Measurements from ENCODE around the gene TAOK3.
"Not testable (repeated sequence)": the region's sequence is repeated elsewhere in the genome, so short reads cannot be mapped to it uniquely, and the experiment has no call there.

Gene TAOK3

DNA sequence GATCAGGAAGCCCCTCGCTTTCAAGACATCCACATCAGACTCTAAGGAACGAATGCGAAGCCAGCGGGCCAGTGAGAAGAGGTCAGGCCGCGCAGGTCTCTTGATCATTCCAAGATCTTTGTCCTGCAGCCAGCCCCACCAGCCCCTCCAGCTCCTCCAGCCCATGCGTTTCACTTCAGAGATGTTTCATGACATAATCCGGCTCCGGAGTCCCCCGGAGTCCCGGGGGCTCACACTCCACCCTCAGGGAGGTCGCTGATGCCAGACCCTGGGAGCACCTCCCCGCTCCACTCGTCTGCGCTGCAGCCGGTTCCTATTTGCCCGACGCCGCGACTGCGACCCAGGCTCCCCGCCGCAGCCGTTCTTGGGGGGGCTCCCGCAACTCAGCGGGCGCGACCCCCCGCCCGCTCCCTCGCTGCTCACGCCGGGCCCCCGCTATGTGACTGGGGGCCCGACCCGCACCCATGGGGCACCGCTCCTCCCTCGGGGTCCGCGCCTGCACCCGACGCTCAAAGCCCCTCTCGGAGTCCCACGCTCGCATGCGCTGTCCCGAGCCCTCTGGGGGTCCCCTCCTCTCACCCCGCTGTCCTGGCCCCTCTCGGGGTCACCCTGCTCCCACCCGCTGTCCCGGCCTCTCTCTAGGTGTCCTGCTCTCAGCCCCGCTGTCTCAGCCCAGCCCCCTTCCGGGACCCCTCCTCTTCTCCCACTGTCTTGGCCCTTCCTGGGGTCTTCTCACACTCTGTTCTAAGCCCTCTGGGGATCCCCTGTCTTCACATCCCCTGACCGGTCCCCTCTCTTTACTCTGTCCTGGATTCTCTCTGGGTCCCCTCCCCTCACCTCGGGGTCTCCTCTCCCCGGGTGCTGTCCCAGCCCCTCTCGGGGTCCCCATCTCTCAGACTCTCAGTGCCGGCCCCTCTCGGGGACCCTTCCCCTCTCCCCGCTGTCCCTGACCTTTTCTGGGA is 1.1 kb downstream of the TAOK3 start:
- no peak for DNase-seq

- no peak for DNase-seq
These were observed 2.1 kb downstream of the TAOK3 start for GRCh38 chr12:118370601-118371000.

DNA sequence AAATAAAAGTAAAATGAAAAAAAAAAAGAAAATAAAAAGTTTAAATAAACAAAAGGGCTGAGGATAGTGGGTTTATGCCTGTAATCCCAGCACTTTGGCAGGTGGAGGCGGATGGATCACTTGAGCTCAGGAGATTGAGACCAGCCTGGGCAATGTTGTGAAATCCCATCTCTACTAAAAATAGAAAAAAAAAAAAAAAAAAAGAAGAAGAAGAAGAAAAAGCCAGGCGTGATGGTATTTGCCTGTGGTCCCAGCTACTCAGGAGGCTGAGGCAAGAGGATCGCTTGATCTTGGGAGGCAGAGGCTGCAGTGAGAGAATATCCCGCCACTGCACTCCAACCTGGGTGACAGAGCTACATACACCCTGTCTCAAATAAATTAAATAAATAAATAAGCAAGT is 3.9 kb downstream of the TAOK3 start:
- no peak for DNase-seq

DNA sequence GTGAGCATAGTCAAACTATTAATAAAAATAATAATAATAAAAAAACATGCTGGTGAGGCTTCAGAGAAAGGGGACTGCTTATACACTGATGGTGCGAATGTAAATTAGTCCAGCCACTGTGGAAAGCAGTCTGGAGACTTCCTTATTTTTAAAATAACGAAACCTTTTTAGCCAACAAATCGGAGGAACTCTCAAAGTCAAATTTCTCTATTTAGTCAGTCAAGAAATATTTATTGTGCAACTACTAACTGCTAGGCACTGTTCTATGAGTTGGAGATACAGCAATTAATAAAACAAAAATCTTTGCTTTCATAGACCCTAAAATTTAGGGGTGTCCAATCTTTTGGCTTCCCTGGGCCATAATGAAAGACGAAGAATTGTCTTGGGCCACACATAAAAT is 10.8 kb downstream of the TAOK3 start:
- DNase-seq, result no peak

GRCh38 chr12:118361092-118361404 is 11.7 kb downstream of the TAOK3 start:
- no peak for DNase-seq

- DNase-seq, result no peak
These were observed 13.2 kb downstream of the TAOK3 start for GRCh38 chr12:118359541-118359915.

DNA sequence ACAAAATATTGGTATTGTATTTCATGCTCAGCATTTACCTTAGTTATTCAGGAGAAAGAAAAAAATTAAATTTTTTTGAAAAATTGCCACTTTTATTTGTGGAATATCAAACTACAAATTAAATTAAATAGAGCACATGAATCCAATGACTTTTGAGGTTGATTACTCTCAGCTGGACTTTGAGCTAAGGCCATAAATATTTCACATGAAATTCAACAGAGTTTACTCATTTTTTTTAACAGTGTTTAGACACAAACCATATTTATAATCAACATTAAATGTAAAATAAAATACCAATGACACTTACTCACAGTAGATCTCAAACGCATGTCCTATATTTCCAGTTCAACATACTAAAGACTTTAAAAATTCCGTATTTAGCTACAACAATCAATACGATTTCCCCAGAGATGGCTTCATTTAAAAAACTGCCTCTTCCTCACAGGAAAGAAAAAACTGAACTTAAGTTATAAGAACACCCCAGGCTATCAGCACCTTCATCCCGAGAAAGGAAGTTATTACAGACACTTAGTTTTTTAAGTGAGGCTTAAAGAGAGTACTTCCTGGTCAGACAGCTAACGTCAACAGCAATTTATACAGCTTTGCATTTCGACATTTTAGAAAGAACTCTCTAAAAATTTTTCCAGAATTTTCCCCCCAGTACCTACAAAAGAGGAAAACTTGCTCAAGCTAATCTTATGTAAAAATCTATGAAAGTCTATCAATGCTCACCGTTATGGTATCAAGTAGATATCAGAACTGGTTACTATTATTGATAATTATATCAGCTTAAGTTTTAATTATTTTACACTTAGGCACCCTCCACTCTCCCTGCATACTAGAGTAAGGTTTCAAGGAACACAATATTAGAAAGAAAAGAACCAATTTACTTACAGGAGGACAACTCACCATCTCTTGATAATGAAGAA is 13.8 kb downstream of the TAOK3 start:
- DNase-seq, result no peak

- no peak for DNase-seq
These were observed 14.7 kb downstream of the TAOK3 start for GRCh38 chr12:118358008-118358359.

DNA sequence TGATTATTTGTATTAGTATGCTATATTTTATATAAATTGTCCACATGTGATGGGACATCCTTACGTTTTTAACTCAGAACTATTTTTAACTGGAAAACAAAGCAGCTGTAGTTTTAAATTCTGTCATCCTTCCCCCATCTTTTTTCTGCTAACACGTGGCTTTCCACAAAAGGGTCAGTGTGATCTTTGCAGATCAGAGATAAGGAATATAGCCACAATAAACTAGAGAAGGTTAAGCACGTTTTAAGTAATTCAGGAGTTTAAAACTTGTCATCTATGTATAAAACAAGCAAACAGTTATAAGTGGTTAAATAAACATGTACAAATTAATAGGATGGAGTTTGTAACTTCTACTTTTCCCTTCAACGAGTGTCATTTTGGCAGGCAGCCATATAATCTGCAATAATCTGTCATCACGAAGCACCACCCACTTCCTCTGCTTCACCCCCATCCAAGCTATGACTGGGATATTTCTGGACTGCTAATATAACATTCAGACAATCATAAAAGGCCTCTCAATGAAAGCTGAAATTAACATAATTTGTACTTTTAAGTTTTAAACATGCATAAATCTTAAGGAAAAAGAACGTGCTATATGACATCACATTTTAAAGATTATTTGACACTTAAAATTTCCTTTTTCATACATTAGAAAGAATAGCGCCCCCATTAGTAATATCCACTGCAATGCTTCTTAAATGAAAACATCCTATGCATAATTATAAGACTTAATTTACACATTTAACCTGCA is 15.3 kb downstream of the TAOK3 start:
- peak; percentile 57 for DNase-seq

- no peak for DNase-seq
These were observed 15.9 kb downstream of the TAOK3 start for GRCh38 chr12:118356809-118357256.

DNA sequence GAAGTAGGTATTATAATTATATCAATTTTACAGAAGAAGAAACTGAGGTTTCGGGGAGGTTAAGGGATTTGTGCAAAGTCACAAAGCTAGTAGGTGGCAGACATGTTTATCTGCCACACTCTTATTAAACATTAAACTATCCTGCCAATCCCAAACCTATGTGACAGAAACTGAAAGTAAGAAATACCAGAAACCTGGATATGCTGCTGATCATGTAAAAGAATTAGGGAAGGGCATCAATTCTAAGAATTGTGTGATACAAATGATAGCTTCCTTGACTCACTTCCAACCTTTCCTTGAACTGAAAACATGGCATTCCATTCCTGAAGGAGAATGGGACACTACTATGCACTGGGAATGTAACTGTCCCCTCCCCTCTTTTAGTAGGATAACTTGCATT is 16.9 kb downstream of the TAOK3 start:
- DNase-seq, result no peak

- no peak for DNase-seq
These were observed 17.8 kb downstream of the TAOK3 start for GRCh38 chr12:118354903-118355302.

DNA sequence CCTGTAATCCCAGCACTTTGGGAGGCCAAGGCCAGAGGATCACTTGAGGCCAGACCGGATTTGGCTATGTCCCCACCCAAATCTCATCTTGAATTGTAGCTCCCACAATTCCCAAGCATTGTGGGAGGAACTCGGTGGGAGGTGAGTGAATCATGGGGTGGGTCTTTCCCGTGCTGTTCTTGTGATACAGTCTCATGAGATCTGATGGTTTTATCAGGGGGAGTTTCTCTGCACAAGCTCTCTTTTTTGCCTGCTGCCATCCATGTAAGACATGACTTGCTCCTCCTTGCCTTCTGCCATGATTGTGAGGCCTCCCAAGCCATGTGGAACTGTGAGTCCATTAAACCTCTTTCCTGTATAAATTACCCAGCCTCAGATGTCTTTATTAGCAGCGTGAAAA is 18.2 kb downstream of the TAOK3 start:
- DNase-seq, result not testable (repeated sequence)

DNA sequence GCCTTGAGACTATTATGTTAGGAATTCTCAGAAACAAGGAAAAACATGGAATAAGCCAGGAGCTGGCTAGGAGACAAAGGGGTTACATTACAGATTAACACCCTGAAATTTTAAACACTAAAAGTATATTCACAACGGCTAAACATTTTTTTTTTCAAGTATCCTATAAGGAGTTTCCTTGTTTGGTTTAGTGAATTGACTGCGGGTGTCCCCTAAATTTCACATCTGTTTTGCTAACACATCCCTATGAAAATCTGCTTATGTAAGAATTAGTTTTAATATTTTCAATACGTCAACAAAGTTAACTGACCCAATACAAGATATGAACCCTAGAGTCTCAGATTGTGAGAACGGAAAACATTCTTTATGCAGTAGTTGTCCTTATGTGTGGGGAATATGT is 19.0 kb downstream of the TAOK3 start:
- no peak for DNase-seq

DNA sequence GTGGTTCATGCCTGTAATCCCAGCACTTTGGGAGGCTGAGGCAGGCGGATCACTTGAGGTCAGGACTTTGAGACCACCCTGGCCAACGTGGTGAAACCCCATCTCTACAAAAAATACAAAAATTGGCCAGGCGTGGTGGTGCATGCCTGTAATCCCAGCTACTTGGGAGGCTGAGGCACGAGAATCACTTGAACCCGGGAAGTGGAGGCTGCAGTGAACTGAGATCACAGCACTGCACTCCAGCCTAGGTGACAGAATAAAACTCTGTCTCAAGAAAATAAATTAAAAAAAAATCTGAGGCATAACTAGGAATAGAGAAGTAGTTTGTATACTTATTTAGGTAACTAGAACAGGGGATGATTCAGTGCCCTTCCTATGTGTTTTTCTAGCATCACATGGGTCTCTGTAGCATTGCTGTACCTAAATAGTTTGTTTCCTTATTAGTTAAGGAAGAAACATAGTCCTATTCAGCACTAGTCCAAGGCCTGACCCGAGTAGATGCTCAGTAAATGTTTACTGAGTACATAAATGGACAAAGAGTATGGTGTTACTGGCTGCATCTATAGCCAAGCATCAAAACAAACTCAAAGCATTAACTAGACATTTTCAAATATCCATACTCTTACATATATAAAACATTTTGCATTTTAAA is 21.7 kb downstream of the TAOK3 start:
- DNase-seq, result no peak

GRCh38 chr12:118347916-118348315 is 24.8 kb downstream of the TAOK3 start:
- no peak for DNase-seq

DNA sequence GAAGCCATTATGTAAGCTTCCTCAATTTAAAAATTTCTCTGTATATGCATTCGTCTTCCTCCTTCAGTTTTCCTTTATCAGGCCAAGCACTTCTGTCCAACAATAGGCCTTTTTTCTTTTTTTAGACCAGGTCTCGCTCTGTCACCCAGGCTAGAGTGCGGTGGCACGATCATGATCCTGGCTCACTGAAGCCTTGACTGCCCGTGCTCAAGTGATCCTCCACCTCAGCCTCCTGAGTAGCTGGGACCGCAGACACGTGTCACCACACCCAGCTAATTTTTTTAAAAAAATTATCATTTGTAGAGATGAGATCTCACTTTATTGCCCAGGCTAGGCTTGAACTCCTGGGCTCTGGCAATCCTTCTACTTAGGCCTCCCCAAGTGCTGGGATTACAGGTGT is 25.8 kb downstream of the TAOK3 start:
- DNase-seq, result no peak

DNA sequence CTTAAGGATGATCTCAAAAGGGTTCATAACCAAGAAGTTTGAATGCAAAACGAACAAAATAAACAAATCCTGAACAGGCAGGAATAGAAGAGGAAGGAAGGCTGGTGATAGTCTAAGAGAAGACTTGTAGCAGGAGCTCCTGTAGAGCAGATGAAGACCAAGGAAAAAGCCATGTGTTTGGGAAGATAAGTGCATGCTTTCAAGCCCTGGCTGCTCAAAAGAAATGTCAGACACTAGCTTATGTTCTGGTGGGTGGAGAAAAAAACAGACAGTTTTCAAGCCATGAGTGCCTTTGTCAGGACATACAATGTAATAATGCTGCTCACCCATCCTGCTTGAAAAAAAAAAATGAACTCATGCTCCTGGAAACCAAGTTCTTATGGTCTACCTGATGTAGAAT is 27.4 kb downstream of the TAOK3 start:
- DNase-seq, result no peak

DNA sequence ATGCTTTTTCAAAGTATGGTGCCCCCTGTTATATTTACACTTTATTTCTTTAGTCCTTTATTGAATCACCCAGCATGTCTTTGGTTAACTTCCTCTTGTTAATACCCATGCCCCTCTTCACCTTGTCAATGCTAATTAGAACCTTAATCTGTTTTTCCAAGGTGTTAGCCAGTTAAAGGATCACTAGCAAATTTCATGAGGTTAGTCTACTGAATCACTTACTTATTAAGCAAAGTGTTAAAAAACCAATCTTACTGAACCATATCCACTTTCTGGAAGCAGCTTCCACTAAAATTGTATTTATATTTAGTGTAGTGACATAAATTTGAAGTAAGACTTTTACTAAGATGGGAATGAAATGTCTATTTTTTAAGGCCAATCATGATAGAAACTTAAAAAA is 27.9 kb downstream of the TAOK3 start:
- DNase-seq, result no peak

DNA sequence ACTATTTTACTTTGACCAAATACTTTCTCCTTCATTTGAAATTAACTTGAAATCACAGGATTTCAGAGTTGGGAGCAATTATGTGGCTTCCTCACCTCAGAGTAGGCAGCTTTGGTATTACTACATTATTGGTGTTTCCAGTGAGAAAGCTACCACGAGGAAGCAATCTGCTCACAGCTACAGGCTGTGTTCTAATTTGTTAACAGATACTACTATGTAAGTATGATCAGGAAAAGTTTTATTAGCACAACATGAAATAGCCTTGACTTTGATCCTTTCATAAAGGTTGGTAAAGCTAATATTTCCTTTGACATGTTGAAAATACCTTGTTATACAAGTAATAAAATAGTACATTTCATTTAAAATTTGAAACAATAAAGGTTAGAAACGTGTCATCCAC is 30.6 kb downstream of the TAOK3 start:
- DNase-seq, result no peak

DNA sequence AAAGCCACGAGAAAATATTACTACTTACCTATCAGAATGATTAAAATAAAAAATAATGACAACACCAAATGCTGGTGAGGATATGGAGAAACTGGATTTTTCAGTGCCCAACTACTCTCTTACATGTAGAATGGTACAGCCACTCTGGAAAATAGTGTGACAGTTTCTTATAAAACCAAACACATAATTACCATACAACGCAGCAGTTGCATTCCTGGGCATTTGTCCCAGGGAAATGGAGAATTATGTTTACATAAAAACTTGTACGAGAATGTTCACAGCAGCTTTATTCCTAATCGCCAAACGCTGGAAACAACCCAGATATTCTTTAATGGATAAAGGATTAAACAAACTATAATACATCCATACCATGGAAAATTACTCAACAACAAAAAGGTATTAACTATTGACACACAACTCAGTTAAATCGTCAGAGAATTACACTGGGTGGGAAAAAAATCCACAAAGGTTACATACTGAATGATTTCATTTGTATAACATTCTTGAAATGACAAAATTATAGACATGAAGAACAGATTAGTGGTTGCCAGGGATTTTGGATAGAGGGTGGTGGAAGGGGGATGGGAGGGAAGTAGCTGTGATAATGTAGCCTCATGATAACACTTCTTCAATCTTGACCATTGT is 35.4 kb downstream of the TAOK3 start:
- no peak for DNase-seq

- no peak for DNase-seq
These were observed 36.6 kb downstream of the TAOK3 start for GRCh38 chr12:118336123-118336522.

Measured in CD4-positive, alpha-beta T cell treated with Interferon gamma for 1 hour (primary cell).